Measurements from ENCODE around the gene MROH7. TPM values are rescaled to one million over a fixed set of nuclear protein-coding genes. Genes with fewer than 3 reads are reported as not detected.

Gene MROH7
- polyA plus RNA-seq, 3 donors = 1.1 TPM; not detected in 2

DNA sequence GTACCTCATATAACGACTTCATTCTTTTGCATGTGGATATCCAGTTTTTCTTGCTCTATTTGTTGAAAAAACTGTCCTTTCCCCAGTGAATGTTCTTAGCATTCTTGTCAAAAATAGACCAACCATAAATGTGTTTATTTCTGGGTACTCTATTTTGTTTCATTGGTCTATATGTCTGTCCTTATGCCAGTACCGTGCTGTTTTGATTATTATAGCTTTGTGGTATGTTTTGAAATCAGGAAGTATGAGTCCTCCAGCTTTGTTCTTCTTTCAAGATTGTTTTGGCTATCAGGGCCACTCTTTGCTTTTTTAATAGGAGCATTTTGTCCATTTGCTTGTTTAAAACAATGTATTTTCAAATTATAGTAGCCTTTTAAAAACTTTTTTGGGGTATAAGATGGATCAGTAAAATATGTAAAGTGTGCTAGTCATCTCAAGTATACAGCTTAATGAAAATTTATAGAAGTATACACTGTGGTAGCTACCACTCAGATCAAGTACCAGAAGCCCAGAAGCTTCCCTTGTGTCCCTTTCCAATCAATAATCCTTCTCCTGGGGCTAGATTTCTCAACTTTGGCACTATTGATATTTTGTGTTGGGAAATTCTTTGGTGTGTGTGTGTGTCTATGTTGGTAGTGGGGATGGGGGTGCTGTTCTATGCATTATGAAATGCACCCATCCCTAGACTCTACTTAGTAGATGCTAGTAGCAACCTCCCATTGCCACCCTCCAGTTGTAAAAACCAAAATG is 16.8 kb downstream of the MROH7 start:
- WGBS (ENCODE audit: insufficient coverage) = no CpG with 5 or more reads among the region's 2 CpGs
- Mint-ChIP-seq H3K4me3 (no peak overlapping the region), H3K4me1 (no peaks in the 10 kb centered on the region), H3K27me3 (ENCODE audit: low read depth in 3 of 3) (no peaks in the 10 kb centered on the region), H3K36me3 (no peaks in the 10 kb centered on the region), H3K27ac (no peak overlapping the region), H3K9me3 (peaks cover 3 to 17% (median 11%) of the 10 kb centered on the region in 7 donors)
- Histone ChIP-seq H3K9ac (ENCODE audit: insufficient read depth, low read length, poor library complexity, severe bottlenecking) (no peak overlapping the region), H3K4me1 (ENCODE audit: control insufficient read depth in 1 of 2, insufficient read depth in 2 of 2, low read length in 2 of 2) (no peaks in the 10 kb centered on the region), H3K27me3 (ENCODE audit: control insufficient read depth in 2 of 2, insufficient read depth in 2 of 2, low read length in 2 of 2) (no peaks in the 10 kb centered on the region), H3K4me2 (replicated peaks; ENCODE audit: extremely low read depth, low read length, poor library complexity, severe bottlenecking) (no peak overlapping the region), H2AFZ (ENCODE audit: insufficient read depth, low read depth, low read length, poor library complexity, severe bottlenecking) (no peak overlapping the region), H3K9me3 (replicated peaks in 1 of 2; ENCODE audit: control insufficient read depth in 1 of 2, insufficient read depth in 1 of 2, low read length in 2 of 2) (peaks cover 3 to 9% of the 10 kb centered on the region in 2 donors), H3K27ac (ENCODE audit: low read depth in 1 of 2, low read length in 2 of 2) (no peak overlapping the region), H3K4me3 (replicated peaks in 1 of 3; ENCODE audit: low read depth in 2 of 3, low read length in 3 of 3) (no peak overlapping the region), H4K20me1 (ENCODE audit: insufficient read depth, low read length) (no peaks in the 10 kb centered on the region), H3K79me2 (ENCODE audit: insufficient read depth, low read length) (no peaks in the 10 kb centered on the region), H3K36me3 (replicated peaks in 1 of 2; ENCODE audit: control insufficient read depth in 1 of 2, insufficient read depth in 2 of 2, low read length in 2 of 2) (no peaks in the 10 kb centered on the region)
- TF ChIP-seq, protein P1, sequence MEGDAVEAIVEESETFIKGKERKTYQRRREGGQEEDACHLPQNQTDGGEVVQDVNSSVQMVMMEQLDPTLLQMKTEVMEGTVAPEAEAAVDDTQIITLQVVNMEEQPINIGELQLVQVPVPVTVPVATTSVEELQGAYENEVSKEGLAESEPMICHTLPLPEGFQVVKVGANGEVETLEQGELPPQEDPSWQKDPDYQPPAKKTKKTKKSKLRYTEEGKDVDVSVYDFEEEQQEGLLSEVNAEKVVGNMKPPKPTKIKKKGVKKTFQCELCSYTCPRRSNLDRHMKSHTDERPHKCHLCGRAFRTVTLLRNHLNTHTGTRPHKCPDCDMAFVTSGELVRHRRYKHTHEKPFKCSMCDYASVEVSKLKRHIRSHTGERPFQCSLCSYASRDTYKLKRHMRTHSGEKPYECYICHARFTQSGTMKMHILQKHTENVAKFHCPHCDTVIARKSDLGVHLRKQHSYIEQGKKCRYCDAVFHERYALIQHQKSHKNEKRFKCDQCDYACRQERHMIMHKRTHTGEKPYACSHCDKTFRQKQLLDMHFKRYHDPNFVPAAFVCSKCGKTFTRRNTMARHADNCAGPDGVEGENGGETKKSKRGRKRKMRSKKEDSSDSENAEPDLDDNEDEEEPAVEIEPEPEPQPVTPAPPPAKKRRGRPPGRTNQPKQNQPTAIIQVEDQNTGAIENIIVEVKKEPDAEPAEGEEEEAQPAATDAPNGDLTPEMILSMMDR (IDR thresholded peaks at IDR 0.05) = no peak
- intact Hi-C loops (cut with micrococcal nuclease) = no loop called here
- DNase-seq = no peak

DNA sequence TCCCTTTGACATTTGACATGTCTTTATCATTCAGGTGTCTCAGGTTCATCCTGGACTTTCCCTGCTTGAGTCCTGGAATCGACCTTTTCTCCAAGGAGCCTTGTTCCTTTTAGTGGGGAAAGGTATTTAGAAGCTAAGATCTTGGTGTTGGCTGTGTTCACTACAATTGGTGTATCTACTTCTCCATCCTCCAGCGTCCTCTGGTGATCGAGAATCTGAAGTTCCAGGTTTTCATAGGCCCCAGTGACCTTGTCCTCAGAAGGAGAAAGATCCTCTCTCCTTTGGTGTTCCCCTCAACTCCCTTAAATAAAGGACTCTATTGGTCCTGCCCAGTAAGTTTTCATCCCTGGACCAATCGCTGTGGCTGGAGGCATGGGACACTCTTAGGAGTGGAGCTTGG is 22.1 kb downstream of the MROH7 start:
- Mint-ChIP-seq H3K27ac (no peak overlapping the region), H3K4me3 (no peak overlapping the region), H3K27me3 (ENCODE audit: low read depth in 3 of 3) (peaks cover 0 to 2% (median 0%) of the 10 kb centered on the region in 3 donors), H3K4me1 (no peaks in the 10 kb centered on the region), H3K9me3 (peaks cover 0 to 9% (median under 1%) of the 10 kb centered on the region in 7 donors), H3K36me3 (peaks cover 0 to 2% of the 10 kb centered on the region in 2 donors)
- no peak overlapping the region for H3K4me3 ChIP-seq (replicated peaks in 1 of 3; ENCODE audit: low read depth in 2 of 3, low read length in 3 of 3)
- TF ChIP-seq, protein P1 (IDR thresholded peaks at IDR 0.05) = no peak
- no peak for DNase-seq
- peaks cover 0 to 1% of the 10 kb centered on the region in 2 donors for H3K9me3 ChIP-seq (replicated peaks in 1 of 2; ENCODE audit: control insufficient read depth in 1 of 2, insufficient read depth in 1 of 2, low read length in 2 of 2)
- intact Hi-C loops (cut with micrococcal nuclease) = no loop called here
- no peaks in the 10 kb centered on the region for H3K79me2 ChIP-seq (ENCODE audit: insufficient read depth, low read length)
- no CpG with 5 or more reads among the region's 4 CpGs for WGBS (ENCODE audit: insufficient coverage)
- H3K4me1 ChIP-seq (ENCODE audit: control insufficient read depth in 1 of 2, insufficient read depth in 2 of 2, low read length in 2 of 2) = no peaks in the 10 kb centered on the region
- no peaks in the 10 kb centered on the region for H3K27me3 ChIP-seq (ENCODE audit: control insufficient read depth in 2 of 2, insufficient read depth in 2 of 2, low read length in 2 of 2)
- no peaks in the 10 kb centered on the region for H3K36me3 ChIP-seq (replicated peaks in 1 of 2; ENCODE audit: control insufficient read depth in 1 of 2, insufficient read depth in 2 of 2, low read length in 2 of 2)
- no peak overlapping the region for H2AFZ ChIP-seq (ENCODE audit: insufficient read depth, low read depth, low read length, poor library complexity, severe bottlenecking)
- no peak overlapping the region for H3K4me2 ChIP-seq (replicated peaks; ENCODE audit: extremely low read depth, low read length, poor library complexity, severe bottlenecking)
- H4K20me1 ChIP-seq (ENCODE audit: insufficient read depth, low read length) = no peaks in the 10 kb centered on the region
- H3K9ac ChIP-seq (ENCODE audit: insufficient read depth, low read length, poor library complexity, severe bottlenecking) = no peak overlapping the region
- no peak overlapping the region for H3K27ac ChIP-seq (ENCODE audit: low read depth in 1 of 2, low read length in 2 of 2)
